CD4-positive, alpha-beta T cell (primary cell): ENCODE measurements around the gene UBR3. TPM values are rescaled to one million over a fixed set of nuclear protein-coding genes. Genes with fewer than 3 reads are reported as not detected.

Experiments
- ATAC-seq: fragments of 200-7000 bp; cut with Tn5 transposase; one replicate; pipeline ENCODE4 v1.10.0; 2022; ENCODE audit warnings: mild to moderate bottlenecking; ENCODE audit not compliant: poor library complexity
- CTCF ChIA-PET: fragments of 350-600 bp; sonication (Branson Sonifier 250); formaldehyde crosslinking; loops from one replicate; lab custom pipeline; 2021; ENCODE audit warnings: antibody characterized with exemption, inconsistent platforms; lab: Charles Lee
- POLR2A ChIA-PET: fragments of 350-600 bp; sonication (Branson Sonifier 250); formaldehyde crosslinking; loops from one replicate; lab custom pipeline; 2021; ENCODE audit warnings: antibody characterized with exemption, inconsistent platforms; lab: Charles Lee
- DNase-seq, 14 experiments: peaks; one replicate each; pipeline ENCODE4 v3.0.0-alpha.2; 2013 to 2020; ENCODE audit warnings: mixed read lengths in 2 of 14
- H3K27ac ChIP-seq, 2 donors: one replicate each; pipeline versions ENCODE4 v1.5.1 to v1.7.0; 2013; ENCODE audit warnings: low read length in 2 of 2, low read depth in 1 of 2, mild to moderate bottlenecking in 1 of 2
- H3K27me3 ChIP-seq, 2 experiments: 1 replicate in 1 of 2; 2 replicates in 1 of 2; pipeline versions ENCODE4 v1.6.1 to v1.7.0; 2013; ENCODE audit warnings: low read length in 2 of 2, control low read depth in 1 of 2, mild to moderate bottlenecking in 1 of 2, moderate library complexity in 1 of 2; ENCODE audit not compliant: insufficient read depth in 2 of 2, control insufficient read depth in 1 of 2
- H3K36me3 ChIP-seq: one replicate; pipeline ENCODE4 v1.6.1; 2013; ENCODE audit warnings: low read length, control low read depth; ENCODE audit not compliant: insufficient read depth
- H3K4me1 ChIP-seq: one replicate; pipeline ENCODE4 v1.6.1; 2013; ENCODE audit warnings: low read length, control low read depth; ENCODE audit not compliant: insufficient read depth
- H3K4me3 ChIP-seq: one replicate; pipeline ENCODE4 v1.5.1; 2013; ENCODE audit warnings: mild to moderate bottlenecking, low read length, moderate library complexity
- H3K9me3 ChIP-seq, 2 experiments: 1 replicate in 1 of 2; 2 replicates in 1 of 2; pipeline versions ENCODE4 v1.6.1 to v1.7.0; 2013; ENCODE audit warnings: low read length in 2 of 2, mild to moderate bottlenecking in 2 of 2, control low read depth in 1 of 2, moderate library complexity in 1 of 2; ENCODE audit not compliant: control insufficient read depth in 1 of 2, insufficient read depth in 1 of 2
- H3K27ac Mint-ChIP-seq: one replicate; pipeline ENCODE4 v1.8.0; 2020; ENCODE audit warnings: mixed read lengths
- H3K27me3 Mint-ChIP-seq: one replicate; pipeline ENCODE4 v1.8.0; 2021; ENCODE audit warnings: mixed read lengths
- H3K36me3 Mint-ChIP-seq: one replicate; pipeline ENCODE4 v1.8.0; 2021; ENCODE audit warnings: low read depth, mixed read lengths
- H3K4me1 Mint-ChIP-seq: one replicate; pipeline ENCODE4 v1.8.0; 2021; ENCODE audit warnings: low read depth, mixed read lengths
- H3K4me3 Mint-ChIP-seq: one replicate; pipeline ENCODE4 v1.8.0; 2020; ENCODE audit warnings: mild to moderate bottlenecking, mixed read lengths
- H3K9me3 Mint-ChIP-seq: one replicate; pipeline ENCODE4 v1.8.0; 2020; ENCODE audit warnings: mixed read lengths
- intact Hi-C, 2 experiments: fragments of 100-400 bp; cut with DNase I in 1 of 2; cut with micrococcal nuclease in 1 of 2; formaldehyde crosslinking; loops; one replicate each; pipeline versions ENCODE4 v1.15.1 to v1.9.0; 2023 to 2025; cut with DNase I, micrococcal nuclease
- total RNA-seq, 174 experiments: library from RNA in 2 of 174; stranded (reverse) in 2 of 174; gene quantifications; one replicate each; pipeline ENCODE4 v1.2.3 and lab custom pipeline; 2021 to 2026
- TF ChIP-seq, protein P1 (sequence below): fragments of 200-600 bp; IDR thresholded peaks from one replicate; pipeline ENCODE4 v1.8.0; 2022; ENCODE audit warnings: antibody characterized with exemption, mild to moderate bottlenecking

The UBR3 gene
- total RNA-seq, 2 experiments from 2014 or later, result 32.1 to 35.2 TPM

DNA sequence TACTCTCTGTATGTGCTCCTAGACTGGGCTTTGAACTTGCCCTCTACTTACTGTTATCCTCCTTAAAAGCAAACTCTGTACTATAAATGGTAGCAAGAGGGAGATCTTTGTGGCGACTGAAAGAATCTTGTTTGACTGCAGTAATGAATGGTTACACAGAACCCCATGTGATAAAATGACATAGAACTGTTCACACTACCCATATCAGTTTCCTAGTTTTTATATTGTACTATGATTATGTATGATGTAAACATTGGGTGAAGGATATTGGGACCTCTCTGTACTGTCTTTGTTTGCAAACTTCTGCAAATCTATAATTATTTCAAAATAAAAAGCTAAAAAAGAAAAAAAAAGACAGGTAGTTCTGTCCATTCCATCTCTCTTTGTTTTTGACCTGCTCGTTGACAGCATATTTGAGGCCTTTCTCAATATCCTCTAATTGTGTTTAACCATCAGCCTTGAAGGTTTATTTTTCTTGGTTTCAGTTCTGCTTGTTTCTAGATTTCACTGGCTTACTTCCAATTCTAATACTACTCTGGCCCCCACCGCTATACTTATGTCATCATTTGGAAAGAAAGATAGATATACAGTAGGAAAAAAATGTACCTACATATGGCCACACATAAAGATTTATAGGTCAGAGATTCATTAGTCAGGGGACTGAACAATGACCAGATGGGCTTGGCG lies 271.5 kb downstream of the UBR3 start:
- no peak overlapping the region for H3K27ac ChIP-seq
- no peaks in the 10 kb centered on the region for H3K36me3 ChIP-seq
- H3K4me1 Mint-ChIP-seq, result no peaks in the 10 kb centered on the region
- H3K4me1 ChIP-seq, result no peaks in the 10 kb centered on the region
- DNase-seq, result no peak
- no peak overlapping the region for H3K27ac Mint-ChIP-seq
- H3K4me3 ChIP-seq, result no peak overlapping the region
- H3K4me3 Mint-ChIP-seq, result no peak overlapping the region
- H3K9me3 ChIP-seq, result peaks cover 3 to 9% of the 10 kb centered on the region in 2 experiments
- ChIA-PET CTCF (no interaction called here), POLR2A (no interaction called here)
- TF ChIP-seq, protein P1, sequence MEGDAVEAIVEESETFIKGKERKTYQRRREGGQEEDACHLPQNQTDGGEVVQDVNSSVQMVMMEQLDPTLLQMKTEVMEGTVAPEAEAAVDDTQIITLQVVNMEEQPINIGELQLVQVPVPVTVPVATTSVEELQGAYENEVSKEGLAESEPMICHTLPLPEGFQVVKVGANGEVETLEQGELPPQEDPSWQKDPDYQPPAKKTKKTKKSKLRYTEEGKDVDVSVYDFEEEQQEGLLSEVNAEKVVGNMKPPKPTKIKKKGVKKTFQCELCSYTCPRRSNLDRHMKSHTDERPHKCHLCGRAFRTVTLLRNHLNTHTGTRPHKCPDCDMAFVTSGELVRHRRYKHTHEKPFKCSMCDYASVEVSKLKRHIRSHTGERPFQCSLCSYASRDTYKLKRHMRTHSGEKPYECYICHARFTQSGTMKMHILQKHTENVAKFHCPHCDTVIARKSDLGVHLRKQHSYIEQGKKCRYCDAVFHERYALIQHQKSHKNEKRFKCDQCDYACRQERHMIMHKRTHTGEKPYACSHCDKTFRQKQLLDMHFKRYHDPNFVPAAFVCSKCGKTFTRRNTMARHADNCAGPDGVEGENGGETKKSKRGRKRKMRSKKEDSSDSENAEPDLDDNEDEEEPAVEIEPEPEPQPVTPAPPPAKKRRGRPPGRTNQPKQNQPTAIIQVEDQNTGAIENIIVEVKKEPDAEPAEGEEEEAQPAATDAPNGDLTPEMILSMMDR, result no peak
- H3K9me3 Mint-ChIP-seq, result no peaks in the 10 kb centered on the region
- H3K36me3 Mint-ChIP-seq, result no peaks in the 10 kb centered on the region
- intact Hi-C loops, result no loop called here
- no peaks in the 10 kb centered on the region for H3K27me3 ChIP-seq
- ATAC-seq, result no peak
- H3K27me3 Mint-ChIP-seq, result peaks cover 12% of the 10 kb centered on the region

DNA sequence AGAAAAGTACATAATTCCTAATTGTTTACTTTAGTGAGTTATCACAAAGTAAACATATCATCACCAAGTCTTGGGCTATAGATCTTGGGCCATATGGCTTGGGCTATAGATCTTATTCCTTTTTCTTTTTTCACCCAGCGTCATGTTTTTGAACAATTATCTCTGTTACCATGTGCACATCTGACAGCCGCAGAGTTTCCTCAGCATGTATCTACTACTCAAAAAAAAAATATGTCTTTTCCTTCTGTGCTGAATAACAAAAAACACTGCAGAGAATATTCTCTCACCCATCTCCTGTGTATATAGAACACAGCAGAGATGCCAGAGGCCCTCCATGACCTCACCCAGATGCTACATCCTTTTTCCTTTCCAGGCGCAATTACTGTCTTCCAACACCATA lies 274.5 kb downstream of the UBR3 start:
- Mint-ChIP-seq H3K27me3 (peaks cover 18% of the 10 kb centered on the region), H3K4me3 (no peak overlapping the region)

DNA sequence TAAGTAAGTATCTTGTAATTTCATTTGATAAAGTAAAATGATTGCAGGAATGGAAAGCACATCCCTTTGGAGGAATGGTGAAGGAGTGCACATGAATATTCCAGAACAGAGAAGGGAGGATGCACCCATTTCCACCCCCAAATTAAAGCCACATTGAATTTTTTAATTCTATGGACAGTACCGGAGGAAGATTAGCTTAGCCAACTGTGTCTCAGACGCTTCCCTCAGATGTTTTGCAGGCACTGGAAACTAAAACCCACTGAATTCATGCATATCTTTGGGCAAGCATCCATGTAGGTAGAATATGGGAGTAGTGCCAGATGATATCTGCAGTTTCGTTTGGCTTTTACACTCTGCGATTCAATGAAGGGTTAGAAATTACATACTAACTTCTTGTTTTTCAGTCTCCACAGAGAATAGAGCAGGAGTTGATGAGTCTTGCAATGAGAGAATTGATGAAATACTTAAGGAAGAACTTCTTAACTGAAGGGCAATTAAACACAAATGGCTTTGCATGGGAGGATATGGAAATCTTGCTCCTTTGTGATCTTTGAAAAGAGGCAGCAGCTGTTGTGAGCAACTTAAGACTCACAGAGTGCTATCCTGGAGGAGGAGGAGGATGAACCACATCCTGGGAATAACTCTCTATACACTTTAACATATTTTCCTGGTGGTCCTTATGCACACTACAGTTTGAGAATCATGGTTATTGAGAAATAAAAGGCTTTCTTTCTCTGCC lies 279.0 kb downstream of the UBR3 start:
- DNase-seq (no peak), ATAC-seq (no peak)
- Mint-ChIP-seq H3K36me3 (no peaks in the 10 kb centered on the region), H3K27ac (no peak overlapping the region), H3K27me3 (peaks cover 11% of the 10 kb centered on the region), H3K4me1 (no peaks in the 10 kb centered on the region), H3K9me3 (no peaks in the 10 kb centered on the region), H3K4me3 (no peak overlapping the region)
- intact Hi-C loops, result no loop called here
- TF ChIP-seq, protein P1, result no peak
- Histone ChIP-seq H3K27ac (no peak overlapping the region), H3K4me3 (no peak overlapping the region), H3K36me3 (no peaks in the 10 kb centered on the region), H3K27me3 (no peaks in the 10 kb centered on the region), H3K9me3 (no peaks in the 10 kb centered on the region), H3K4me1 (no peaks in the 10 kb centered on the region)
- POLR2A ChIA-PET, result no interaction called here
- CTCF ChIA-PET, result no interaction called here

More for the DNA sequence above, 274.5 kb downstream of the UBR3 start:
- intact Hi-C loops, result no loop called here
- no peak overlapping the region for H3K27ac Mint-ChIP-seq
- TF ChIP-seq, protein P1, result no peak
- Histone ChIP-seq H3K4me3 (no peak overlapping the region), H3K4me1 (no peaks in the 10 kb centered on the region), H3K36me3 (no peaks in the 10 kb centered on the region), H3K9me3 (peaks cover 3 to 6% of the 10 kb centered on the region in 2 experiments), H3K27me3 (no peaks in the 10 kb centered on the region), H3K27ac (no peak overlapping the region)
- no peaks in the 10 kb centered on the region for H3K9me3 Mint-ChIP-seq
- DNase-seq, result no peak
- POLR2A ChIA-PET, result no interaction called here
- no peaks in the 10 kb centered on the region for H3K36me3 Mint-ChIP-seq
- H3K4me1 Mint-ChIP-seq, result no peaks in the 10 kb centered on the region
- CTCF ChIA-PET, result no interaction called here
- ATAC-seq, result no peak
